ENCODE data around the gene MATN3.

MATN3 gene

DNA sequence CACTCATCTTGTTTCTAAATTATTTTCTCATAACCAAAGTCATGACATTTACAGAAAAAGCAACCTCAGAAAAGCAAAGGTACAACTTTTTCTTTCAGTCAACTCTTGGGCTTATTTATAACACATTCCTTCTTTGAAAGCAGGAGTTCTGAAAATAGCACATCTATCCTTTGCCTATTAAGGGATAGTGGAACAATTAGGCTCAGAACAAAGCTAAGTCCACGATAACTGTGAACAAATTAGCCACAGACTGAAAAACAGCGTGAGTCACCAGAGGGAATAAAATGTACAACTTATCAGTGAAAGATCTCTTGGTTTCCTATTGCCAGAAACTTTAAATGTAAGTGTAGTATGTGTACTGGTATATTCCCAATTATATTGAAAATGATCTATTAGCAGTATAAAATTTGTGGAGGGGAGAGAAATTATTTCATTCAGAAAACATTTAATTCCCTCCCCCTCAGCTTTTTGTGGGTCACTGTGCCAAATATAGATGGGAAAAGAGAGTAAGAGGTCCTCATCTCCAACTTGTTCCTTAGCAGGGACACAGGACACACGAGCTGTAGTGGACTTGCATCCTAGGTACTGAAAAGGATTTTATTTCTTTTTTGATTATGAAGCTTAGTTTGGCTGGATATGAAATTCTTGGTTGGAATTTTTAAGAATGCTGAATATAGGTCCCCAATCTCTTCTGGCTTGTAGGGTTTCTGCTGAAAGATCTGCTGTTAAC lies 15.4 kb upstream of the MATN3 start:
- Histone ChIP-seq H3K9me3 (ENCODE audit: insufficient read depth, low read depth, low read length) (no peaks in the 10 kb centered on the region), H2AFZ (ENCODE audit: low read length) (no peak overlapping the region), H3K9ac (ENCODE audit: low read depth, low read length, poor library complexity, severe bottlenecking) (no peak overlapping the region), H3K27me3 (ENCODE audit: insufficient read depth, low read length, poor library complexity, severe bottlenecking) (no peaks in the 10 kb centered on the region), H4K20me1 (ENCODE audit: insufficient read depth, low read length, poor library complexity, severe bottlenecking) (no peaks in the 10 kb centered on the region), H3K4me2 (ENCODE audit: low read depth, low read length, poor library complexity, severe bottlenecking) (no peak overlapping the region), H3K9me2 (replicated peaks; ENCODE audit: low read depth, low read length) (no peaks in the 10 kb centered on the region), H3K4me3 (ENCODE audit: low read length, poor library complexity, severe bottlenecking) (no peak overlapping the region), H3K36me3 (ENCODE audit: insufficient read depth, low read length) (peaks cover 54% of the 10 kb centered on the region; the same call in 1 of the 2 replicates), H3K79me2 (ENCODE audit: insufficient read depth, low read length) (no peaks in the 10 kb centered on the region), H3K4me1 (ENCODE audit: insufficient read depth, low read length, poor library complexity, severe bottlenecking) (peaks cover 10% of the 10 kb centered on the region), H3F3A (ENCODE audit: low read depth) (no peaks in the 10 kb centered on the region)
- TF ChIP-seq CTCF (conservative IDR thresholded peaks at IDR 0.05; ENCODE audit: low read length) (no peak), EZH2phosphoT487 (IDR thresholded peaks at IDR 0.05; ENCODE audit: borderline replicate concordance) (no peak)

DNA sequence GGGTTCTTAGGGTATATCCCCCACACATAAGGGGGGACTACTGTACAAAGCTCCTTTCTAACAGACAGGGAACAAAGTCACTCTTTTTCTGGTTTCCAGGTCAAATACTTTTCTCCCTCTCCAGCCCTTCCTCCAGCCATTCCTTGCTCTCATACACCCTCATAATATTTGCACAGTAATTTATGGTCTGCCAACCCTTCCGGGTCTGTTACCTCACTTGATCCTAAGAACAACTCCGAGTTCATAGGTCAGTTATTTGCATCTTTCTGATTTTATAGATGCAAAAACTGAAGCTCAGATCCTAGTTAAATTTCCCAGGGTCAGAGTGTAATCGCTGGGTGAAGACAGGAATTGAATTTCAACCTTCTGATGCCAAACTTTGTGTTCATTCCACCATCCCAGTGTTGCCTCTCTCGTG lies 14.8 kb upstream of the MATN3 start:
- no peaks in the 10 kb centered on the region for H3F3A ChIP-seq (ENCODE audit: low read depth)
- H3K4me1 ChIP-seq (ENCODE audit: insufficient read depth, low read length, poor library complexity, severe bottlenecking): peaks cover 10% of the 10 kb centered on the region
- H3K9ac ChIP-seq (ENCODE audit: low read depth, low read length, poor library complexity, severe bottlenecking): no peak overlapping the region
- no peak for TF ChIP-seq EZH2phosphoT487 (IDR thresholded peaks at IDR 0.05; ENCODE audit: borderline replicate concordance)
- TF ChIP-seq CTCF (conservative IDR thresholded peaks at IDR 0.05; ENCODE audit: low read length): no peak
- H2AFZ ChIP-seq (ENCODE audit: low read length): no peak overlapping the region
- no peaks in the 10 kb centered on the region for H3K27me3 ChIP-seq (ENCODE audit: insufficient read depth, low read length, poor library complexity, severe bottlenecking)
- H3K9me3 ChIP-seq (ENCODE audit: insufficient read depth, low read depth, low read length): no peaks in the 10 kb centered on the region
- no peak overlapping the region for H3K4me2 ChIP-seq (ENCODE audit: low read depth, low read length, poor library complexity, severe bottlenecking)
- H3K36me3 ChIP-seq (ENCODE audit: insufficient read depth, low read length): peaks cover 48% of the 10 kb centered on the region; the same call in 1 of the 2 replicates
- H3K9me2 ChIP-seq (replicated peaks; ENCODE audit: low read depth, low read length): no peaks in the 10 kb centered on the region
- no peaks in the 10 kb centered on the region for H4K20me1 ChIP-seq (ENCODE audit: insufficient read depth, low read length, poor library complexity, severe bottlenecking)
- H3K4me3 ChIP-seq (ENCODE audit: low read length, poor library complexity, severe bottlenecking): no peak overlapping the region
- H3K79me2 ChIP-seq (ENCODE audit: insufficient read depth, low read length): no peaks in the 10 kb centered on the region

DNA sequence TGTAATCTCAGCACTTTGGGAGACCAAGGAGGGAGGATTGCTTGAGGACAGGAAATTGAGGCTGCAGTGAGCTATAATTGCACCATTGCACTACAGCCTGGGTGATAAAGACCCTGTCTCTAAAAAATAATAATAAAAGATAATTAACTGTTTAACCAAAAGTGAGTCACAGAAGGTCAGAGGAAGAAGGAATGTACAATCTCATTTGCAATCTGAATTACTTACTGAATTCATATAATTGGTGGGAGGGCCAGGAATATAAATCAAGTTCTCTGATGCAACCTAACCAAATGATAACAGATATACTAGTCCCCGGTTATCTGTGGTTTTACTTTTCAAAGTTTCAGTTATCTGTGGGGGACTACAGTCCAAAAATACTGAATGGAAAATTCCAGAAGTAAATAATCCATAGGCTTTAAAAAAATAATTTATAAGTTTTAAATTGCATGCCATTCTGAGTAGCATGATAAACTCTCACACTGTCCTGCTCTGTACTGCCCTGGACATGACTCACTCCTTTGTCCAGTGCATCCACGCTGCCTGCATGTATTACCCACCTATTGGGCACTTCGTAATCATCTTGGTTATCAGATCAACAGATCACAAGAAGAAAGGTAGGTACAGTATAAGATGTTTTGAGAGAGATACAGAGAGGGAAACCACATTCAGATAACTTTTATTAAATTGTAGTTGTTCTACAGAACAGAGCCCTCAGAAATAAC lies 12.8 kb upstream of the MATN3 start:
- H3K9ac ChIP-seq (ENCODE audit: low read depth, low read length, poor library complexity, severe bottlenecking): no peak overlapping the region
- H3K27me3 ChIP-seq (ENCODE audit: insufficient read depth, low read length, poor library complexity, severe bottlenecking): no peaks in the 10 kb centered on the region
- H4K20me1 ChIP-seq (ENCODE audit: insufficient read depth, low read length, poor library complexity, severe bottlenecking): no peaks in the 10 kb centered on the region
- peaks cover 3% of the 10 kb centered on the region; the same call in 1 of the 2 replicates for H3K9me3 ChIP-seq (ENCODE audit: insufficient read depth, low read depth, low read length)
- no peak overlapping the region for H3K4me2 ChIP-seq (ENCODE audit: low read depth, low read length, poor library complexity, severe bottlenecking)
- TF ChIP-seq CTCF (conservative IDR thresholded peaks at IDR 0.05; ENCODE audit: low read length) (no peak), EZH2phosphoT487 (IDR thresholded peaks at IDR 0.05; ENCODE audit: borderline replicate concordance) (no peak)
- H3K4me1 ChIP-seq (ENCODE audit: insufficient read depth, low read length, poor library complexity, severe bottlenecking): peaks cover 10% of the 10 kb centered on the region
- peaks cover 27% of the 10 kb centered on the region; the same call in 1 of the 2 replicates for H3K36me3 ChIP-seq (ENCODE audit: insufficient read depth, low read length)
- no peak overlapping the region for H3K4me3 ChIP-seq (ENCODE audit: low read length, poor library complexity, severe bottlenecking)
- H2AFZ ChIP-seq (ENCODE audit: low read length): no peak overlapping the region
- H3K9me2 ChIP-seq (replicated peaks; ENCODE audit: low read depth, low read length): no peaks in the 10 kb centered on the region
- no peaks in the 10 kb centered on the region for H3F3A ChIP-seq (ENCODE audit: low read depth)
- H3K79me2 ChIP-seq (ENCODE audit: insufficient read depth, low read length): no peaks in the 10 kb centered on the region
